ENCODE results near the gene MT1E. TPM values are rescaled to one million over a fixed set of nuclear protein-coding genes. Genes with fewer than 3 reads are reported as not detected.

MT1E gene
- total RNA-seq, 1 experiment from 2014 or later: not detected

DNA sequence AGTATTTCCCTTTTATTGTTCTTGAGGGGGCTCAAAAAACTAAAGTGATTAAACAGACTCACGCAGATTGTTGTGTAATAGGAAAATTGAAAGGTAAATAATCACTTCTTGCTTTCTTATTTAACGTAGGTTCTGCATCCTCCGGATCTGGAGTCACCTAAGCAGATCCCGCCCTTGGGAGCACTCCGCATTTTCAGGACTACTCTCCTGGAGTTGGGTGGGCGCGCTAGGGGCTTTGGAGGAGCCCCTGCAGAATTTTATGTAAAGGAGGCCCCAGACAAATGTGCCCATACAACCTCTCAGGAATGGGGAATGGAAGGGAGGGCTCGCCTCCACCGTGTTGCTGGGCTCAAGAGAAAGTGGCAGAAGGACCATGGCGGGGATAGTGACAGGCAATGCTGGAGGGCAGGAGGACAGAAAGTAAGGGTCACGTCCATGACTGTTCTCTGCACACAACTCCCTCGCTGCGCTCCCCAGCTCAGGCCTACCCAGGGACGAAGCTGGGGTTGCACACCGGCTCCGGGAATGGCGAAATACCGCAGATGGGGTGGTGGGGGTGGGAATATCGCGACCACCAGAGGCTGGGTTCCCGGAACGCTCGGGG is 8.9 kb upstream of the MT1E start:
- H3K36me3 ChIP-seq (ENCODE audit: low read depth, low read length): no peaks in the 10 kb centered on the region
- intact Hi-C loops (cut with micrococcal nuclease): no loop called here
- no peak overlapping the region for H3K4me2 ChIP-seq (ENCODE audit: low read length)
- CTCF ChIA-PET: no interaction called here
- no peaks in the 10 kb centered on the region for H3K79me2 ChIP-seq (ENCODE audit: low read length)
- H3K4me3 ChIP-seq (ENCODE audit: low read length): no peak overlapping the region
- DNase-seq (no peak), ATAC-seq (no peak)
- no peak overlapping the region for H3K27ac ChIP-seq (ENCODE audit: low read length)
- no peak overlapping the region for H3K9ac ChIP-seq (ENCODE audit: low read length)
- no peaks in the 10 kb centered on the region for H3K9me2 ChIP-seq (replicated peaks; ENCODE audit: low read length)
- no peaks in the 10 kb centered on the region for H4K20me1 ChIP-seq (ENCODE audit: low read length)
- no peaks in the 10 kb centered on the region for H3K9me3 ChIP-seq (ENCODE audit: low read length)
- H2AFZ ChIP-seq (ENCODE audit: low read length): no peak overlapping the region
- POLR2A ChIA-PET (ENCODE audit: unreplicated experiment): no interaction called here
- BruUV-seq (replicated peaks): no TSS peak
- no peaks in the 10 kb centered on the region for H3K27me3 ChIP-seq (ENCODE audit: low read length)
- H3F3A ChIP-seq (ENCODE audit: low read length, unreplicated experiment): no peaks in the 10 kb centered on the region
- H3K4me1 ChIP-seq (ENCODE audit: insufficient read depth, low read length): peaks cover 38% of the 10 kb centered on the region
- TF ChIP-seq, protein P1, sequence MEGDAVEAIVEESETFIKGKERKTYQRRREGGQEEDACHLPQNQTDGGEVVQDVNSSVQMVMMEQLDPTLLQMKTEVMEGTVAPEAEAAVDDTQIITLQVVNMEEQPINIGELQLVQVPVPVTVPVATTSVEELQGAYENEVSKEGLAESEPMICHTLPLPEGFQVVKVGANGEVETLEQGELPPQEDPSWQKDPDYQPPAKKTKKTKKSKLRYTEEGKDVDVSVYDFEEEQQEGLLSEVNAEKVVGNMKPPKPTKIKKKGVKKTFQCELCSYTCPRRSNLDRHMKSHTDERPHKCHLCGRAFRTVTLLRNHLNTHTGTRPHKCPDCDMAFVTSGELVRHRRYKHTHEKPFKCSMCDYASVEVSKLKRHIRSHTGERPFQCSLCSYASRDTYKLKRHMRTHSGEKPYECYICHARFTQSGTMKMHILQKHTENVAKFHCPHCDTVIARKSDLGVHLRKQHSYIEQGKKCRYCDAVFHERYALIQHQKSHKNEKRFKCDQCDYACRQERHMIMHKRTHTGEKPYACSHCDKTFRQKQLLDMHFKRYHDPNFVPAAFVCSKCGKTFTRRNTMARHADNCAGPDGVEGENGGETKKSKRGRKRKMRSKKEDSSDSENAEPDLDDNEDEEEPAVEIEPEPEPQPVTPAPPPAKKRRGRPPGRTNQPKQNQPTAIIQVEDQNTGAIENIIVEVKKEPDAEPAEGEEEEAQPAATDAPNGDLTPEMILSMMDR (conservative IDR thresholded peaks at IDR 0.05; ENCODE audit: low read depth, low read length): no peak

GRCh38 chr16:56617212-56618085 is 8.1 kb upstream of the MT1E start:
- no peak overlapping the region for H3K9ac ChIP-seq (ENCODE audit: low read length)
- ATAC-seq: no peak
- DNase-seq: no peak

DNA sequence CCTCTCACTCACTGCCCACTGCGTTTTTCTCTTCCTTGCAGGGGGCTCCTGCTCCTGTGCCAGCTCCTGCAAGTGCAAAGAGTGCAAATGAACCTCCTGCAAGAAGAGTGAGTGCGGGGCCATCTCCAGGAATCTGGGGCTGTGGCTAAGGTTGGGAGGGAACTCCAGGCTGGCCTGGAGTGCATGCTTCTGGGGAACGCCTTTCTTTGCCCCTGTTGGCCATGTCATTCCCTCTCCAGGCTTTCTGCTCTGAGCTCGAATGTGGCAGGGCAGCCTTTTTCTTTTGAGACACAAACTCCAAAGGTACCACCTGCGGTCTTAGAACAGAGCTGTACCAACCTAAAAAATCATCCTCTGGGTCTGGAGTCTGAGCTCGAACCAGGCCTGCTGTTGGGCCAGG is 7.4 kb upstream of the MT1E start:
- BruUV-seq (replicated peaks): no TSS peak
- CTCF ChIA-PET: no interaction called here
- no peak overlapping the region for H3K9ac ChIP-seq (ENCODE audit: low read length)

More at GRCh38 chr16:56617212-56618085, 8.1 kb upstream of the MT1E start:
- ChIA-PET CTCF (no interaction called here), POLR2A (ENCODE audit: unreplicated experiment) (no interaction called here)
- H3K79me2 ChIP-seq (ENCODE audit: low read length): no peaks in the 10 kb centered on the region
- peaks cover 32% of the 10 kb centered on the region for H3K4me1 ChIP-seq (ENCODE audit: insufficient read depth, low read length)
- no peaks in the 10 kb centered on the region for H3K27me3 ChIP-seq (ENCODE audit: low read length)
- no peaks in the 10 kb centered on the region for H4K20me1 ChIP-seq (ENCODE audit: low read length)
- H3K36me3 ChIP-seq (ENCODE audit: low read depth, low read length): no peaks in the 10 kb centered on the region
- TF ChIP-seq EZH2 (IDR thresholded peaks at IDR 0.05; ENCODE audit: low read length, unreplicated experiment): no peak
- TF ChIP-seq EZH2phosphoT487 (IDR thresholded peaks at IDR 0.05; ENCODE audit: borderline replicate concordance, low read length): no peak
- TF ChIP-seq, protein P1 (conservative IDR thresholded peaks at IDR 0.05; ENCODE audit: low read depth, low read length): no peak
- no peak overlapping the region for H3K4me2 ChIP-seq (ENCODE audit: low read length)
- H3K4me3 ChIP-seq (ENCODE audit: low read length): no peak overlapping the region
- no peaks in the 10 kb centered on the region for H3K9me2 ChIP-seq (replicated peaks; ENCODE audit: low read length)
- intact Hi-C loops (cut with micrococcal nuclease): no loop called here
- H2AFZ ChIP-seq (ENCODE audit: low read length): no peak overlapping the region
- no peaks in the 10 kb centered on the region for H3F3A ChIP-seq (ENCODE audit: low read length, unreplicated experiment)
- no peaks in the 10 kb centered on the region for H3K9me3 ChIP-seq (ENCODE audit: low read length)
- H3K27ac ChIP-seq (ENCODE audit: low read length): no peak overlapping the region
- BruUV-seq (replicated peaks): no TSS peak

More for the DNA sequence above, 7.4 kb upstream of the MT1E start:
- POLR2A ChIA-PET (ENCODE audit: unreplicated experiment): no interaction called here
- no peaks in the 10 kb centered on the region for H3K36me3 ChIP-seq (ENCODE audit: low read depth, low read length)
- no peak overlapping the region for H3K4me2 ChIP-seq (ENCODE audit: low read length)
- TF ChIP-seq EZH2 (IDR thresholded peaks at IDR 0.05; ENCODE audit: low read length, unreplicated experiment) (no peak), EZH2phosphoT487 (IDR thresholded peaks at IDR 0.05; ENCODE audit: borderline replicate concordance, low read length) (no peak)
- TF ChIP-seq, protein P1 (conservative IDR thresholded peaks at IDR 0.05; ENCODE audit: low read depth, low read length): no peak
- no peaks in the 10 kb centered on the region for H3K9me2 ChIP-seq (replicated peaks; ENCODE audit: low read length)
- no peak overlapping the region for H2AFZ ChIP-seq (ENCODE audit: low read length)
- no peak overlapping the region for H3K4me3 ChIP-seq (ENCODE audit: low read length)
- H4K20me1 ChIP-seq (ENCODE audit: low read length): no peaks in the 10 kb centered on the region
- H3F3A ChIP-seq (ENCODE audit: low read length, unreplicated experiment): no peaks in the 10 kb centered on the region
- H3K4me1 ChIP-seq (ENCODE audit: insufficient read depth, low read length): peaks cover 25% of the 10 kb centered on the region
- no peak overlapping the region for H3K27ac ChIP-seq (ENCODE audit: low read length)
- H3K9me3 ChIP-seq (ENCODE audit: low read length): no peaks in the 10 kb centered on the region
- ATAC-seq (no peak), DNase-seq (no peak)
- intact Hi-C loops (cut with micrococcal nuclease): no loop called here
- no peaks in the 10 kb centered on the region for H3K27me3 ChIP-seq (ENCODE audit: low read length)
- no peaks in the 10 kb centered on the region for H3K79me2 ChIP-seq (ENCODE audit: low read length)

Measured in PC-3 (cell line).